ENCODE data around the gene STAU1.

DNA sequence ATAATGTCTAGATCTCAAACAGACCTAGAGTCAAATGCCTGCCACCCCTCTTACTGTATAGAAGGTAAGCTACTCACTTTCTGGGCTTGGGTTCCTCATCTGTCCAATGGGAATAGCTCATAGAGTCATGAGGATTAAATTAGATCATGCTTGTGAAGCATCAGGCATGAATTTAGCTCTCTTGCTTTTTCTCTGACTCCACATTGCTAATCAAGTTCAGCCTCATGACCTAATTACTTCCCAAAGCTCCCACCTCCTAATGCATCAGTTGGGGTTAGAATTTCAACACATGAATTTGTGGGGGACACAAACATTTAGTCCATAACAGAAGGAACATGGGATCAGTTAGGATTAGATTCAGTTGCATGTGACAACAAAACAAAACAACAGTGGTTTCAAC lies 26.4 kb upstream of the STAU1 start:
- TF ChIP-seq GATA2 (IDR thresholded peaks at IDR 0.05; ENCODE audit: low read depth, low read length) (no peak), GATA3 (IDR thresholded peaks at IDR 0.05; ENCODE audit: low read depth, low read length) (no peak)

Data from SH-SY5Y (cell line).